Smooth muscle cell (in vitro differentiated cells): ENCODE measurements around the gene CORO2A. TPM values are rescaled to one million over a fixed set of nuclear protein-coding genes. Genes with fewer than 3 reads are reported as not detected.

Experiments used
- DNase-seq: peaks from one replicate; lab custom pipeline; 2025; ENCODE audit not compliant: unreplicated experiment; lab: John Stamatoyannopoulos, UW
- H2AFZ ChIP-seq: fragments of 200-600 bp; sonication (generic); 2 replicates; pipeline ENCODE4 v1.6.0; 2016; ENCODE audit warnings: antibody characterized with exemption, low read depth, mild to moderate bottlenecking
- H3F3A ChIP-seq: fragments of 200-600 bp; sonication (generic); 2 replicates; pipeline ENCODE4 v1.6.0; 2017; ENCODE audit warnings: antibody characterized with exemption, low read depth
- H3K27ac ChIP-seq: fragments of 200-600 bp; sonication (generic); 2 replicates; pipeline ENCODE4 v1.5.1; 2016; ENCODE audit warnings: low read depth, mild to moderate bottlenecking
- H3K27me3 ChIP-seq: fragments of 200-600 bp; sonication (generic); 2 replicates; pipeline ENCODE4 v1.6.1; 2016; ENCODE audit warnings: low read depth, mild to moderate bottlenecking
- H3K36me3 ChIP-seq: fragments of 200-600 bp; sonication (generic); 2 replicates; pipeline ENCODE4 v1.5.1; 2016; ENCODE audit warnings: low read depth
- H3K4me1 ChIP-seq: fragments of 200-600 bp; sonication (generic); 2 replicates; pipeline ENCODE4 v1.5.1; 2016; ENCODE audit warnings: low read depth
- H3K4me2 ChIP-seq: fragments of 200-600 bp; sonication (generic); 2 replicates; pipeline ENCODE4 v1.6.0; 2016; ENCODE audit warnings: mild to moderate bottlenecking
- H3K4me3 ChIP-seq: fragments of 200-600 bp; sonication (generic); 2 replicates; pipeline ENCODE4 v1.5.1; 2016; ENCODE audit warnings: mild to moderate bottlenecking
- H3K79me2 ChIP-seq: fragments of 200-600 bp; sonication (generic); 2 replicates; pipeline ENCODE4 v1.6.0; 2016; ENCODE audit warnings: low read depth, mild to moderate bottlenecking
- H3K9ac ChIP-seq: fragments of 200-600 bp; sonication (generic); 2 replicates; pipeline ENCODE4 v1.6.0; 2016; ENCODE audit warnings: low read depth
- H3K9me3 ChIP-seq: fragments of 200-600 bp; sonication (generic); replicated peaks from 2 replicates; pipeline ENCODE4 v1.5.1; 2016; ENCODE audit warnings: low read depth
- H4K20me1 ChIP-seq: fragments of 200-600 bp; sonication (generic); 2 replicates; pipeline ENCODE4 v1.6.0; 2016; ENCODE audit warnings: low read depth
- CTCF ChIP-seq: fragments of 200-600 bp; sonication (generic); IDR thresholded peaks from 2 replicates; pipeline ENCODE4 v1.5.1; 2017; ENCODE audit warnings: borderline replicate concordance, mild to moderate bottlenecking, antibody characterized with exemption; ENCODE audit not compliant: insufficient read depth, poor library complexity, severe bottlenecking
- WGBS: methylation state at CpG from one replicate; pipeline ENCODE4 v1.1.7; 2016; ENCODE audit warnings: low lambda C conversion rate; 5-methylcytosine and 5-hydroxymethylcytosine counted together
- polyA plus RNA-seq: library from polyadenylated mRNA; unstranded; fragments of >200 nt; fragmentation: Nextera tagmentation; extraction: Ambion mirVana; gene quantifications from 2 replicates; pipeline ENCODE4 v1.2.1, GENCODE V29; 2016
- total RNA-seq: library from RNA; depleted of rRNA; stranded (reverse); fragments of >200 nt; gene quantifications from 2 replicates; pipeline ENCODE4 v1.2.3, GENCODE V29; 2014

The CORO2A gene
- total and polyA plus RNA-seq, 2 experiments from 2014 or later = 4.7 to 5.8 TPM

DNA sequence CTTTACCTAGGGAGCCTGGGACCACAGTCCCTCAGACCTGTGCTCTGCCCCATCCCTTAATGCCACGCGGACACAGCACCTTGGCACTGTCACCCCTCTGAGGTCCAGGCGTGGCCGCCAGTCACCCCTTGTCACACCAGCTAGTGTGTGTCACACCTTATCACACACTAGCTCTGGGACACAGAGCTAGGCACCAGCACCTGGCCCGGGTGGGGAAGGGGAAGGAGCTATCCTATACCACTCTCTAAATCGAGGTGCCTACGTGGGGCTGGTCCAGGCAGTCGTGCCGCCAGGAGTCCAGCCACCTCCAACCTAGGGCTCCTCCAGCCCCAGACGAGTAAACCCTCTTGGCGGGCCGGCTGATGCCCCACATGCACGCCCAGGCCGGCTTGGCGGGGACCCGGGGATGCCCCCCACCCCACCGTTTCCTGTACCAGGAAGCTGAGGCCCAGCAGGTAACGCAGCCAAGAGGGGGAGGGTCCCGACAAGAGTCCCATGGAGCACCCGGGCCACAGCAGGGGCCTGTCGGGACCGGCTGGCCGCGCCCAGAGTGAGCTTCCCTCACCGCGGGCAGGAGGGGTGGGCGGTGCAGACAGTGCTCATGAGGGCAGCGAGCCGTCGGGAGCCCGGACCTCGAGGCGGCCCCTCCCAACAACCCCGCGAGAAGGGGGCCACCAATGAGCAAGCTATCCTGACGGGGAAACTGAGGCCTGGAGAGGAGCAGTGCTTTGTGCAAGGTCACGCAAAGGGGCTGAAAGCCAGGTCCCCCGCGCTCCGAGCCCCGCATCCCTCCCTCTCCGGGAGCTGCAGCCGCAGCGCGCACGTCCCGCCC lies 550 bp downstream of the CORO2A start:
- no peaks in the 10 kb centered on the region for H4K20me1 ChIP-seq
- no peaks in the 10 kb centered on the region for H3K9me3 ChIP-seq
- no peaks in the 10 kb centered on the region for H3K27me3 ChIP-seq
- no peaks in the 10 kb centered on the region for H3K36me3 ChIP-seq
- no peak overlapping the region for H3K9ac ChIP-seq
- no peak for DNase-seq
- TF ChIP-seq CTCF = no peak
- peaks cover 5% of the 10 kb centered on the region for H3F3A ChIP-seq
- 10% methylated on average over 40 of the region's 47 CpGs for WGBS
- H3K27ac ChIP-seq = no peak overlapping the region
- H3K79me2 ChIP-seq = peaks cover 4% of the 10 kb centered on the region
- peak overlapping the region; percentile 84 for H2AFZ ChIP-seq
- peak overlapping the region; percentile 71 for H3K4me3 ChIP-seq
- H3K4me2 ChIP-seq = peak overlapping the region; percentile 84
- no peaks in the 10 kb centered on the region for H3K4me1 ChIP-seq

DNA sequence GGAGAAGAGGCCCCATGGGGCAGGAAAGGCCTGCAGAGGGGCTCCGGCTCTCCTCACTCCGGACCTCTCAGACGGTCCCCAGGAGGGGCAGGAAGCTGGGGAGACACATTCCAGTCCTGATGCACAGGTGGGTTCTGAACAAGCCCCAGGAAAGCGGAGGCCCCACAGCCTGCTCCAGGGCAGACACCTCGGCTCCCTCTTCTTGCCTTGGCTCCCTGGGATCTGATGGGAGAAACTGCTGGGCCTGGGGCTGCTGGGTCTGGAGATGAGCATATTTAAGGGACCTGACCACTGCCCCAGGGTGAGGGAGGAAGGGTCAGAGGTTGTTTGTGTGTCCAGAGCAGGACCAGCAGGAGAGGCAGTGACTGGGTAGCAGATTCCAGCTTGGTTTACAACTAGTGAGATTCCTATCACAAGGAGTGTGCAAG lies 1.2 kb downstream of the CORO2A start:
- H3K9me3 ChIP-seq = no peaks in the 10 kb centered on the region
- H3K4me2 ChIP-seq = peak overlapping the region; percentile 84
- H3K9ac ChIP-seq = no peak overlapping the region
- no peaks in the 10 kb centered on the region for H3K4me1 ChIP-seq
- peaks cover 4% of the 10 kb centered on the region for H3K79me2 ChIP-seq
- peaks cover 5% of the 10 kb centered on the region for H3F3A ChIP-seq
- H3K27me3 ChIP-seq = no peaks in the 10 kb centered on the region
- peak overlapping the region; percentile 71 for H3K4me3 ChIP-seq
- no peak for DNase-seq
- H4K20me1 ChIP-seq = no peaks in the 10 kb centered on the region
- no peaks in the 10 kb centered on the region for H3K36me3 ChIP-seq
- no peak overlapping the region for H3K27ac ChIP-seq
- WGBS = 51% methylated on average over 5 of the region's 5 CpGs
- no peak overlapping the region for H2AFZ ChIP-seq
- no peak for TF ChIP-seq CTCF

GRCh38 chr9:98190757-98191105 lies 1.7 kb downstream of the CORO2A start:
- Histone ChIP-seq H3K79me2 (peaks cover 4% of the 10 kb centered on the region), H3K27ac (no peak overlapping the region), H3K27me3 (no peaks in the 10 kb centered on the region), H4K20me1 (no peaks in the 10 kb centered on the region), H3K36me3 (no peaks in the 10 kb centered on the region), H2AFZ (no peak overlapping the region), H3K9ac (no peak overlapping the region), H3K4me3 (peak overlapping the region; percentile 71), H3K4me2 (no peak overlapping the region), H3F3A (peaks cover 5% of the 10 kb centered on the region), H3K4me1 (no peaks in the 10 kb centered on the region), H3K9me3 (no peaks in the 10 kb centered on the region)
- 52% methylated on average over 5 of the region's 5 CpGs for WGBS
- TF ChIP-seq CTCF = no peak
- DNase-seq = no peak

GRCh38 chr9:98189412-98189811 lies 3.0 kb downstream of the CORO2A start:
- Histone ChIP-seq H3K36me3 (no peaks in the 10 kb centered on the region), H2AFZ (no peak overlapping the region), H3K4me2 (no peak overlapping the region), H3K27ac (no peak overlapping the region), H3F3A (peaks cover 5% of the 10 kb centered on the region), H3K9ac (no peak overlapping the region), H3K4me3 (no peak overlapping the region), H4K20me1 (no peaks in the 10 kb centered on the region), H3K27me3 (no peaks in the 10 kb centered on the region), H3K9me3 (no peaks in the 10 kb centered on the region), H3K4me1 (no peaks in the 10 kb centered on the region), H3K79me2 (peaks cover 4% of the 10 kb centered on the region)
- no peak for DNase-seq
- WGBS = 93% methylated on average over 6 of the region's 6 CpGs
- TF ChIP-seq CTCF = no peak
